Measurements from ENCODE around the gene KCNIP1.

- TF ChIP-seq CTCF (IDR thresholded peaks at IDR 0.05) (no peak), POLR2AphosphoS5 (IDR thresholded peaks at IDR 0.05) (no peak), EP300 (IDR thresholded peaks at IDR 0.05) (no peak), POLR2A (IDR thresholded peaks at IDR 0.05) (no peak)
These were observed 125.1 kb downstream of the KCNIP1 start for GRCh38 chr5:170628691-170629565.

Data from stomach (tissue), 4 donors.